GM18502 (cell line): ENCODE results near the gene SNED1.

Source experiments
- ATAC-seq: cut with Tn5 transposase; IDR thresholded peaks from one replicate; pipeline ENCODE4 v1.9.1; 2021; ENCODE audit warnings: mild to moderate bottlenecking; ENCODE audit not compliant: unreplicated experiment, poor library complexity

SNED1 gene

GRCh38 chr2:241116606-241117560 lies 118.5 kb downstream of the SNED1 start:
- no peak for ATAC-seq

DNA sequence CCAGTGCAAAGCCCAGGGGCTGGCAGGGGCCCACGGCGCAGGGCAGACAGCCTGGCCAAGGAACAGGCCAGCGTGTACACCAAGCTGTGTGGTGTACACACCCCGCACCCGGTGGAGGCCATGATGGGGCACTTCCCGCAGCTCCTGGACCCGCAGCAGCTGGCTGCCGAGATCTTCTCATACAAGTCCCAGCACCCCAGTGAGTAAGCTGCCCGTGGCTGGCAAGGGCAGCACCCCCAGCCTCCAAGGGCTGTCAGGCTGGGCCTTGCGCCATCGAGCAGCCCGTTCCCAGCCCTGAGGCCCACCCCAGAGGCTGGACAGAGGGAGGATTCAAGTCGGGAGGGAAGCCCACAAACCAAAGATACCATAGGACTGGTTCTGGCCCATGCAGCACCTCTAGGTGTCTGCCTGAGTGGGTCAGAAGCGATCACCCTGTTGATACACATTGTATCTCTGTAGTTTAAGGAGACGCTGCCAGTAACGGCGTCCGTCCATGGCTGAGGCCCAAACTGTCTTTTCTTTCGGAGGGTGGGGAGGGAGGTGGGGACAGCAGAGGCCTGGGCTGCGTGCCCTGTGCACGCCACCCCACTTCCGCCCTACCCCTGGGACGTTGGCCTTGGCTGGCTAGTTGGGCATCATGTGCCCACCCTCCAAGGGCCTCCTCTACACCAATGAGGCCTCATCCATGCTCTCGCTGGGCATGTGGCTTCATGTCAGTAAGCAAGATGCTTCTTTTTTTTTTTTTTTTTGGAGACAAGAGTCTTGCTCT lies 120.5 kb downstream of the SNED1 start:
- ATAC-seq: no peak

GRCh38 chr2:241120440-241120839 lies 122.0 kb downstream of the SNED1 start:
- ATAC-seq: no peak

- no peak for ATAC-seq
Observed at GRCh38 chr2:241121008-241121407, 122.6 kb downstream of the SNED1 start.

GRCh38 chr2:241122376-241123002 lies 124.1 kb downstream of the SNED1 start:
- ATAC-seq: no peak

GRCh38 chr2:241123816-241124536 lies 125.6 kb downstream of the SNED1 start:
- ATAC-seq: no peak

GRCh38 chr2:241125626-241126025 lies 127.2 kb downstream of the SNED1 start:
- ATAC-seq: no peak

DNA sequence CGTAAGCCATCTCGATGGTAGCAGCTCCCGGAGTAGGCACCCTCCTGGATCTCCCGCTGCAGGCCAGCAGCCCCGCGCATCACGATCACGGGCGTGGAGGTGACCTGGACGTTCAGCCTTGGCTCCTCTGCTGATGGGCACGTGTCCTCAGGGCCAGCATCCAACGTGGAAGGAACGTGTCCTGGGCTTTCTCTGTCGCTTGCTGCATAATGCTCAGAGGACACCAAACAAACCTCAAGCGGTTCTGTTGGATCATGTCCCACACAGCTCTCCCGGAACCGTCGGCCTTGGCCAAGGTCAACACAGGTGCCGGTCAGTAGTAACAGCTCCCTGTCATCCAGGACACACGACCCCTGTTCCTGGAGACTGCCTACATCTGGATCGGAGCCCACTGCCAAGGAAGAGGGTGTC lies 127.8 kb downstream of the SNED1 start:
- ATAC-seq: no peak

DNA sequence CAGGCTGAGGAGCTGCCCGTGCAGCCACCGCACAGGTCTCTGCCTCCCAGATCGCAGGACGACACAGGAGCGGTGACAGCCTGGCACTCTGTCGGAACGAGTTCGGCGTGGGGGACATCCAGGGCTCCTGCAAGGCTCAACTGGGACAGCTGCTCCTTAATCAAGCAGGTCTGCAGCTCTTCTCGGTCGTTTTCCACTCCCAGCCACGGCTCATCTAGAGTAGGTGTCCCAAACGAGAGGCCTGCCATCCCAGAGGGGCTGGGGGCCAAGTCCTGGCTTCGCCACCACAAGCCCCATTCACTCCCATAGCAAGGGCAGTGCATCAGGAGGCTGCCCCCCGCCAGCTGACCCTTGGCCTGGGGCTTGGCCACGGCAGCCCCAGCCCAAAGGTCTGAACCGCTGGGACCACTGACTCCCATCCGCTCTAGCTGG lies 128.4 kb downstream of the SNED1 start:
- ATAC-seq: no peak

GRCh38 chr2:241128266-241128665 lies 129.8 kb downstream of the SNED1 start:
- ATAC-seq: no peak

- ATAC-seq: no peak
Observed at GRCh38 chr2:241129086-241129871, 130.9 kb downstream of the SNED1 start.

DNA sequence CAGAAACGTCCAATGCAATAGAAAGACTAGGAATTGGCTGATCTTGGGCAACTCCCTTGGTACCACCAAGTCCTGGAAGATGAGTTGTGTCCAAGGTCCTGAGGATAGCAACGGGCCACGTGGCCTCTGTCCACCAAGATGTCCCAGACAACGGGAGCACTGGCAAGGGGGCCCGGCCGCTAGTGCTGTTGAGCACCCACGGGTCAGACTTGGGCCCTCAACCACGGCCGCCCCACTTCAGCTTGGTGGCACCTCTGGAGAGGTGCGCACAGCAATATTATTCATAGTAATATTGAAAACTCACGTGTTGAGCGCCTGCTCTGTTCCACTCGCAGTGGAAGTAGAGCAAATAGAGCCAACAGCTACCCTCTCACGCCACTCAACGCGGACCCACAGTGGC lies 131.9 kb downstream of the SNED1 start:
- ATAC-seq: no peak

DNA sequence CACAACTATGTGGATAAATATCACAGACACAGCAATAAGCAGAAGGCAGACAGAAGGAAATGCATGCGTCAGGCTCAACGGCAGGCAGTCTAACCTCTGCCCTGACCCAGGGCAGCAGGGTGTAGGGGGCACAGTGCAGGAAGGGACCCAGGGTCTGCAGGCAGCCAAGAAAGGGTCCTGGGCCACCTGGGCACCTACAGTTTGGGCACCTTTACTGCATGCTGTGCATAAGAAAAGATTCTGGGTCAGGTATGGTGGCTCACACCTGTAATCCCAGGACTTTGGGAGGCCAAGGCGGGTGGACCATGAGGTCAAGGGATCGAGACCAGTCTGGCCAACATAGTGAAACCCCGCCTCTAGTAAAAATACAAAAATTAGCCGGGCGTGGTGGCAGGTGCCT lies 133.1 kb downstream of the SNED1 start:
- no peak for ATAC-seq

GRCh38 chr2:241132538-241133435 lies 134.4 kb downstream of the SNED1 start:
- ATAC-seq: no peak

- ATAC-seq: no peak
Observed at GRCh38 chr2:241133436-241133820, 135.0 kb downstream of the SNED1 start.

GRCh38 chr2:241134711-241135110 lies 136.3 kb downstream of the SNED1 start:
- no peak for ATAC-seq

DNA sequence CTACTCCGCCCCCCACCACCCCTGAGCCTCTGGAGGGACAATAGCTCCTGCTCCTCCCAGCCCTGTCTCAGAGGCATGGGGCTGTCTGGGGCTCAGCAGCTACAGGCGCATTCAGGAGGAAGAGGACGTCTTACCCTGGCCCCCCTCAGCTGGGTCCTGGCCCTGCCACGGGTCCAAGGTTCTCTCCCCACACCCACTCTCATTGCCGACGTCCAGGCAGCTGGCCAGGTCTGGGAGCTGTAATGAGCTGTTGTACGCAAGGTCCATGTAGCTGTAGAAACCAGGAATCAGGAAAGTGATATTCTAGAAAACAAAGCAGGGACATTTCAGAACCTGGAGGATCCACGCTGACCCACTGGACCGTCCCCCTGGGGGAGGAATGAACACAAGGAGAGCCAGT lies 137.3 kb downstream of the SNED1 start:
- no peak for ATAC-seq

DNA sequence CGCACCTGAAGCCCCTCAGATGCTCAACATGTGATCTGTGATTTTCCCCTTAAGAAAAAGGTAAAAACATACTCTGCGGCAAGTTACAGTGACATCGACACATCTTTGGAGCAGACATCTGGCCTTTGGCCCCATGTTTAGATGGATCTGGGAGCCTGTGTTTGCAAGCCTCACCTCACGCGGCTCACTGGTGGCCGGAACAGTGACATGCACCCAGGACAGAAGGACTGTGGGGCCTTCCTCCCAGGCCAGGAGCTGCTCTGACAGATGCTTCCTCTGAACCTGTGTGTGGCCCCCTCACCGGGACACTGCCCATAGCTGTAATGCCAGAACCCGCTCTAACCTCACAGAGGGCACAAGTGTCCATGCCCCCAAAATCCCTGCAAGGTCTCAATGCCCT lies 137.8 kb downstream of the SNED1 start:
- no peak for ATAC-seq
